Measurements from ENCODE around the gene SNX1. TPM values are rescaled to one million over a fixed set of nuclear protein-coding genes. Genes with fewer than 3 reads are reported as not detected.

Gene SNX1
- polyA plus RNA-seq, 2 of the 4 experiments (the other 2 are of a cell fraction) = 86.7 to 89.4 TPM

DNA sequence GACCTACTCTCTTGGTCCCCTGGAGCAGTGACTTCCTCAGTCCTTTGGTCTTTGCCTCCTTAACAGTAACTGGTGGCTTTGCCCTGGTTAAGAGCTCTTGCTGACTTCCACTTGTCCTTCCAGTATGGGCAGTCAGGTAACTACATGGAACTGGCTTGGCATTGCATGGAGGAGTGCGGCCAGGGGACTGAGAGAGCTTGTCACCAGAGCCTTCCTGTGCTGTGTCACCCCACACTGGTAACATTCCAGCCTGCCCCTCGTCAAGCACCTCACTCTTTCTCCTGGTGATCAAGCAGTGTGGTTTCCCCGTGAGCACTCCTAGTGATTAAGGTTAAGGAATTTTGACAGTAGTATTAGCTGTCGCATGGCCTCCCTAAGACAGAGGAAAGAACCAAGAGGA is 36.4 kb downstream of the SNX1 start:
- POLR2A ChIA-PET = no interaction called here
- no peak for DNase-seq (ENCODE audit: low read depth in 1 of 2, low spot score in 1 of 2)
- FAIRE-seq = no peak
- H3K4me1 ChIP-seq = no peaks in the 10 kb centered on the region
- 92% methylated on average over 4 of the region's 4 CpGs for WGBS (ENCODE audit: missing lambda C conversion rate)
- no peak overlapping the region for H3K27ac ChIP-seq
- no peak overlapping the region for H3K4me2 ChIP-seq
- H3K4me3 ChIP-seq = no peak overlapping the region
- TF ChIP-seq ZFP36 (IDR thresholded peaks at IDR 0.05; ENCODE audit: borderline replicate concordance, partially characterized antibody) (no peak), FOXS1 (CRISPR knock-in tag; IDR thresholded peaks at IDR 0.05) (no peak)
- ATAC-seq = no peak
- no peaks in the 10 kb centered on the region for H3K9me3 ChIP-seq
- CTCF ChIA-PET = interaction anchor here (0.5 to 6.0 kb wide), 8 partner anchors 10 to 24 kb away, joined by 3 to 27 read pairs (median 4); no protein-coding TSS in a partner anchor

GRCh38 chr15:64133623-64134344 is 38.0 kb downstream of the SNX1 start:
- Histone ChIP-seq H3K4me2 (no peak overlapping the region), H3K9me3 (no peaks in the 10 kb centered on the region), H3K4me3 (no peak overlapping the region), H3K27ac (no peak overlapping the region), H3K4me1 (no peaks in the 10 kb centered on the region)
- ATAC-seq = no peak
- WGBS (ENCODE audit: missing lambda C conversion rate) = 93% methylated on average over 10 of the region's 10 CpGs
- FAIRE-seq = no peak
- ChIA-PET CTCF (interaction anchor here (0.7 to 6.0 kb wide), 9 partner anchors 10 to 524 kb away, joined by 3 to 21 read pairs (median 4); partner anchors contain the start of gene SNX1), POLR2A (no interaction called here)
- TF ChIP-seq EHMT2 (IDR thresholded peaks at IDR 0.05; ENCODE audit: low read depth) = no peak
- TF ChIP-seq GATA3 (IDR thresholded peaks at IDR 0.05; ENCODE audit: borderline replicate concordance) = no peak
- TF ChIP-seq RFX5 (IDR thresholded peaks at IDR 0.05) = no peak
- TF ChIP-seq TP53 (CRISPR knock-in tag; IDR thresholded peaks at IDR 0.05) = no peak
- no peak for DNase-seq (ENCODE audit: low read depth in 1 of 2, low spot score in 1 of 2)

- ChIA-PET POLR2A (no interaction called here), CTCF (interaction anchor here (0.9 to 6.0 kb wide), 9 partner anchors 10 to 525 kb away, joined by 3 to 21 read pairs (median 6); partner anchors contain the start of gene SNX1)
- TF ChIP-seq CHD4 (IDR thresholded peaks at IDR 0.05; ENCODE audit: borderline replicate concordance) (no peak), MAZ (IDR thresholded peaks at IDR 0.05; ENCODE audit: borderline replicate concordance, low read depth, low read length) (no peak), FOSB (CRISPR knock-in tag; IDR thresholded peaks at IDR 0.05) (no peak), HMGXB4 (CRISPR knock-in tag; IDR thresholded peaks at IDR 0.05; ENCODE audit: borderline replicate concordance) (no peak), RFX5 (IDR thresholded peaks at IDR 0.05) (no peak), POLR2A (IDR thresholded peaks at IDR 0.05; ENCODE audit: low read length) (no peak), CTCF (IDR thresholded peaks at IDR 0.05) (no peak), MAFK (IDR thresholded peaks at IDR 0.05; ENCODE audit: partially characterized antibody) (no peak)
- no peak for ATAC-seq
- Histone ChIP-seq H3K4me2 (no peak overlapping the region), H3K4me3 (no peak overlapping the region), H3K27ac (no peak overlapping the region), H3K4me1 (no peaks in the 10 kb centered on the region), H3K9me3 (no peaks in the 10 kb centered on the region)
- no peak for DNase-seq (ENCODE audit: low read depth in 1 of 2, low spot score in 1 of 2)
- no peak for FAIRE-seq
- 94% methylated on average over 6 of the region's 9 CpGs for WGBS (ENCODE audit: missing lambda C conversion rate)
Measured at GRCh38 chr15:64134345-64134829, 38.6 kb downstream of the SNX1 start.

GRCh38 chr15:64136347-64136746 is 40.6 kb downstream of the SNX1 start:
- Histone ChIP-seq H3K9me3 (no peaks in the 10 kb centered on the region), H3K4me3 (no peak overlapping the region), H3K4me2 (no peak overlapping the region), H3K27ac (no peak overlapping the region), H3K4me1 (no peaks in the 10 kb centered on the region)
- FAIRE-seq (no peak), ATAC-seq (no peak), DNase-seq (ENCODE audit: low read depth in 1 of 2, low spot score in 1 of 2) (no peak)
- WGBS (ENCODE audit: missing lambda C conversion rate) = 92% methylated on average over 7 of the region's 7 CpGs
- ChIA-PET CTCF (interaction anchor here (0.6 to 4.2 kb wide), 5 partner anchors 13 to 643 kb away, joined by 3 to 20 read pairs (median 3); no protein-coding TSS in a partner anchor), POLR2A (no interaction called here)
- no peak for TF ChIP-seq CBX2 (IDR thresholded peaks at IDR 0.05; ENCODE audit: borderline replicate concordance, low read depth)
- no peak for TF ChIP-seq FOSL2 (IDR thresholded peaks at IDR 0.05)
- TF ChIP-seq FOSL2 (CRISPR knock-in tag; IDR thresholded peaks at IDR 0.05) = no peak
- TF ChIP-seq NPAS2 (CRISPR knock-in tag; IDR thresholded peaks at IDR 0.05; ENCODE audit: borderline replicate concordance) = no peak
- no peak for TF ChIP-seq MYC (IDR thresholded peaks at IDR 0.05; ENCODE audit: borderline replicate concordance, low read length)
- no peak for TF ChIP-seq POLR2A (IDR thresholded peaks at IDR 0.05; ENCODE audit: low read length)
- no peak for TF ChIP-seq HEYL (CRISPR knock-in tag; IDR thresholded peaks at IDR 0.05)
- no peak for TF ChIP-seq HOXA7 (CRISPR knock-in tag; IDR thresholded peaks at IDR 0.05)
- TF ChIP-seq BCL3 (IDR thresholded peaks at IDR 0.05) = no peak
- TF ChIP-seq ZC3H11A (IDR thresholded peaks at IDR 0.05) = no peak
- TF ChIP-seq, protein P1, sequence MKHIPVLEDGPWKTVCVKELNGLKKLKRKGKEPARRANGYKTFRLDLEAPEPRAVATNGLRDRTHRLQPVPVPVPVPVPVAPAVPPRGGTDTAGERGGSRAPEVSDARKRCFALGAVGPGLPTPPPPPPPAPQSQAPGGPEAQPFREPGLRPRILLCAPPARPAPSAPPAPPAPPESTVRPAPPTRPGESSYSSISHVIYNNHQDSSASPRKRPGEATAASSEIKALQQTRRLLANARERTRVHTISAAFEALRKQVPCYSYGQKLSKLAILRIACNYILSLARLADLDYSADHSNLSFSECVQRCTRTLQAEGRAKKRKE (CRISPR knock-in tag; IDR thresholded peaks at IDR 0.05; ENCODE audit: low read depth) = no peak

All from A549 (cell line).